Vagina (tissue), 2 donors: ENCODE results near the gene ZYG11A.

Experiments
- POLR2A ChIP-seq, 2 donors: fragments of 450-650 bp; IDR thresholded peaks; one replicate each; pipeline ENCODE4 v1.6.1; 2017; ENCODE audit warnings: antibody characterized with exemption in 2 of 2, mild to moderate bottlenecking in 2 of 2, moderate library complexity in 2 of 2
- POLR2AphosphoS5 ChIP-seq, 2 donors: sonication (generic); formaldehyde crosslinking; IDR thresholded peaks; one replicate each; pipeline ENCODE4 v1.9.0; 2017; ENCODE audit warnings: antibody characterized with exemption in 2 of 2, mild to moderate bottlenecking in 2 of 2, low read depth in 1 of 2; ENCODE audit not compliant: insufficient read depth in 1 of 2
- TF ChIP-seq, protein P1 (sequence below), 3 experiments: fragments of 450-650 bp in 2 of 3; fragments of 200-600 bp in 1 of 3; sonication (generic) in 1 of 3; IDR thresholded peaks; one replicate each; pipeline ENCODE4 v1.5.1; 2017 to 2019; ENCODE audit warnings: antibody characterized with exemption in 3 of 3, mild to moderate bottlenecking in 2 of 3, moderate library complexity in 2 of 3

DNA sequence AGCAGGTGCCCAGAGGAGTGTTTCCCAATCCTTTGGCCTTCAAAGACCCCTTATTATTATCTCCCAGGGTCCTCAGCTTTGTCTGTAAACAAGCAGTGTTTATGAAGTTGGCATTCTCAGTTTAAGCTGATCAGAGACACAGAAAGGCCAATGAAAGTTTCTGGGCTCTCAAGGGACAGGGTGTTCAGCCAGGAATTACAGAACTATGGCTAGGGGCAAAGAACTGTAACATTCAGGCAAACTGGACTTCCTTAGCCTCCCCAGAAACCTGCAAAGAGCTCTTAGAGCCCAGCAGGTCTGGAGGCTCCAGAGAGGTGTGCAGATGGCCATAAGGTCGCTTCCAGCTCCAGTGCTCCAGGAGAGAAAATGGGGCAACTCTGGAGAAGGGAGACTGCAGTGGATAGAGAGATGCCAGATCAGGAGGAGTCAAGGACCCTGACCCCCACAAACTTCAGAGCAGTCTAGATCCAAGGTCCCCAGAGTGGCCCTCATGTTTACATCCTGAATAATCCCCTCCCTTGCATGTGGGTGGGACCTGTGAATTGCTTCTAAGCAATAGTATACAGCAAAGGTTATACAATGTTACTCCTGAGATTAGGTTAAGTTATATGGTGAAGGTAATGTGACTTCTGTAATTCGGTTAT lies 72.8 kb downstream of the ZYG11A start:
- TF ChIP-seq, protein P1, sequence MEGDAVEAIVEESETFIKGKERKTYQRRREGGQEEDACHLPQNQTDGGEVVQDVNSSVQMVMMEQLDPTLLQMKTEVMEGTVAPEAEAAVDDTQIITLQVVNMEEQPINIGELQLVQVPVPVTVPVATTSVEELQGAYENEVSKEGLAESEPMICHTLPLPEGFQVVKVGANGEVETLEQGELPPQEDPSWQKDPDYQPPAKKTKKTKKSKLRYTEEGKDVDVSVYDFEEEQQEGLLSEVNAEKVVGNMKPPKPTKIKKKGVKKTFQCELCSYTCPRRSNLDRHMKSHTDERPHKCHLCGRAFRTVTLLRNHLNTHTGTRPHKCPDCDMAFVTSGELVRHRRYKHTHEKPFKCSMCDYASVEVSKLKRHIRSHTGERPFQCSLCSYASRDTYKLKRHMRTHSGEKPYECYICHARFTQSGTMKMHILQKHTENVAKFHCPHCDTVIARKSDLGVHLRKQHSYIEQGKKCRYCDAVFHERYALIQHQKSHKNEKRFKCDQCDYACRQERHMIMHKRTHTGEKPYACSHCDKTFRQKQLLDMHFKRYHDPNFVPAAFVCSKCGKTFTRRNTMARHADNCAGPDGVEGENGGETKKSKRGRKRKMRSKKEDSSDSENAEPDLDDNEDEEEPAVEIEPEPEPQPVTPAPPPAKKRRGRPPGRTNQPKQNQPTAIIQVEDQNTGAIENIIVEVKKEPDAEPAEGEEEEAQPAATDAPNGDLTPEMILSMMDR (IDR thresholded peaks at IDR 0.05): no peak
- TF ChIP-seq POLR2AphosphoS5 (IDR thresholded peaks at IDR 0.05; ENCODE audit: insufficient read depth in 1 of 2, low read depth in 1 of 2) (no peak), POLR2A (IDR thresholded peaks at IDR 0.05) (no peak)
